ENCODE data around the gene ZNF316.
"Not testable (repeated sequence)": the region's sequence is repeated elsewhere in the genome, so short reads cannot be mapped to it uniquely, and the experiment has no call there.

The ZNF316 gene

DNA sequence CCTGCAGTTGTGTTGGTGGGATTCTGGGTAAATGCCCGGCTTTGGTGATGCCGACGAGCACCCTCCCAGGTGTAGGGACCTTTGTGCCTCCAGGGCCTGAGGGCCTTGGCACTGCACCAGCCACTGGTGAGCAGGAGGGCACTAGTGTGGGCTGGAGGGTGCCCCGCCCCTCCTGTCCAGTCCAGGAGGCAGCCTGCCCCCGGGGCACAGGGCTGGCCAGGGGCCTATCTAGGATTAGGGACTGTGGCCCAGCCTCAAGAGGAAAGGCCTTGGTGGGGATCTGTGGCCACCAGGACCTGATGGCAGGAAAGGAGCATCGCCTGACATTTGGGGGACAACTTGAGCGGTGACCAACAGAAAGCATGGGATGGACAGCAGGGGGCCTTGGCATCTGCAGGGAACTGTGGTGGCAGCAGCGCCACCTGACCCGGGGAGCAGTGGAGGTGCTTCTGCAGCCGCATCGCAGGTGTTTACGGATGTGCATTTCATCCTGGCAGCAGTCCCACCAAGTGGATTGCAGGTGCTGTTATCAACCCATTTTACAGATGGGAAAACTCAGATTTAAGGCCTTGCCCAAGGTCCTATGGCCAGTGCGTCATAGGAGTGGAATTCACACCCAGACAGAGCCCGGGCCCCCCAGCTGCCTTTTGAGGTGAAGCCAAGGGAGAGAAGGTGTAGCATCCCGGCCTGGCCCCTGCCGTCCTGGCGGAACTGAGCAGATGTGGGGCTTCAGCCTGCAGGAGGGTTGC is 11.1 kb downstream of the ZNF316 start:
- no peak for DNase-seq

- no peak for DNase-seq
These were observed 11.6 kb downstream of the ZNF316 start for GRCh38 chr7:6648815-6649104.

DNA sequence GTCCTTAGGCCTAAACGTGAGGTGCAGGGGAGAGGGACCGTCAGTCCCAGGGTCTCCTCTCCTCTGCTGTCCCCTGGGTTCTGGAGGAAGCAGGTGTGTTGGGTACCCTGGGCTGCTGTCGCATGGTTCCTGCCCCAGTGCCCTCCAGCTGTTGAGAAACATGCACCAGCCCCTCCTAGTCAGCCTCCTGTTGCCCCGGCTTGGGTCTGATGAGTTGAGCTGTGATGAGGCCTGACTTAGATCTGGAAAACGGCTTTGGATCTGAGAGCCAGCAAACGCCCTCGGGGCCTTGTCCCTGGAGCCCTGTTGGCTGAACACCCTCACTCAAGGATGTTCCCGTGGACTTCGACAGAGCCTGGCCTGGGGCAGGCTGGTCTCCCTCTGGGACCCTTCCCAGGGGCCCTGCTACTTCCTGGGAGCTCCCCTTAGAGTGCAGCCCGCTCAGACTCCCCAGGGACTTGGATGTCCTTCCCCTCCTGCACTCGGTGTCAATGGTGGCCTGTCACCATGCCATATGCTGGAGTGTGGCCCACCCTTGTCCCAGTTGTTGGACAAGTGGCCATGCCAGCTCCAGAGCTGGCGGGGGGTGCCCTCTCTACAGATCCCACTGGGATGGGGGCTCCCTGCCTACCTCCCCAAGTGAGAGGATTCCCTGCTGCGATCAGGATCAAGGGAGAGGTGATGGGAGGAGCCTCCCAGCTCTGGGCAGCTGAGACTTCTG is 12.3 kb downstream of the ZNF316 start:
- DNase-seq, result no peak

- no peak for DNase-seq
These were observed 13.0 kb downstream of the ZNF316 start for GRCh38 chr7:6650086-6650485.

GRCh38 chr7:6650521-6651011 is 13.4 kb downstream of the ZNF316 start:
- DNase-seq, result no peak

- no peak for DNase-seq
These were observed 14.8 kb downstream of the ZNF316 start for GRCh38 chr7:6651851-6652445.

- DNase-seq, result no peak
These were observed 15.4 kb downstream of the ZNF316 start for GRCh38 chr7:6652446-6653011.

- no peak for DNase-seq
These were observed 16.2 kb downstream of the ZNF316 start for GRCh38 chr7:6653071-6654003.

- DNase-seq, result no peak
These were observed 17.2 kb downstream of the ZNF316 start for GRCh38 chr7:6654113-6654841.

GRCh38 chr7:6654842-6655610 is 17.9 kb downstream of the ZNF316 start:
- no peak for DNase-seq

DNA sequence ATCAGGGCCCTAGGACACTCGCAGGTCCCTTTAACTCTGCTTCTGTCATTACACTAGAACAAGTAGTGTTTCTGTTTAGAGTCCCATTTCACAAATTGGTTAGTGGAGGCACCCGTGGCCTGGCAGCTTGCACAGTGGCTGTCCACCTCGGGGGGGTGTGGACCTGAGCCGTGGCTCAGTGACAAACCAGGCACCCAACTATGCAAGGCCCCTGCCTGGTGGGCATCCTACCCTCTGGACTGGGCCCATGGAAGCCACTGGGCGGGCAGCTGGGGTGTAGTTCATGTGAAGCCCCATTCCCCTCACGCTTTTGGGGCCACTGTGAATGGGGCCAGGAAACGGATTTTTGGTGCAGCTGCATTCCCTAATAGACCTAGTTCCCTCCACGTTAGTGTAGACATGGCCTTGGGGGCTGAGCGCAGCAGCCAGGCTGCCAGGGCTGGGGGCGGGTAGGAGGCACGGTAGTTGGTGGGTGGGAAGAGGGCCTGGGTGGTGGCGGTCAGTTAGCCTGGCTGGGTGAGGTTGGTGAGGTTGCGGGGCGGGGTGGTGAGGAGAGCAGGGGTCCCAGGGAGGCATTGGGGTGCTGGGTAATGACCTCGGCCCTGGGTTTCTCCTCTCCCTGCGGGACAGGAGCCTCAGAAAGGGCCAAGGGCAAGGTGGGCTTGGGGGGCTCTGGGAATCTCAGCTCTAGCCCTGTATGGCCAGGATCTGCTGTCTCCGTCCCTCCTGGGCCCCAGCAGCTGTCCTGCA is 18.7 kb downstream of the ZNF316 start:
- DNase-seq, result no peak

- DNase-seq, result no peak
These were observed 19.3 kb downstream of the ZNF316 start for GRCh38 chr7:6656413-6656812.

DNA sequence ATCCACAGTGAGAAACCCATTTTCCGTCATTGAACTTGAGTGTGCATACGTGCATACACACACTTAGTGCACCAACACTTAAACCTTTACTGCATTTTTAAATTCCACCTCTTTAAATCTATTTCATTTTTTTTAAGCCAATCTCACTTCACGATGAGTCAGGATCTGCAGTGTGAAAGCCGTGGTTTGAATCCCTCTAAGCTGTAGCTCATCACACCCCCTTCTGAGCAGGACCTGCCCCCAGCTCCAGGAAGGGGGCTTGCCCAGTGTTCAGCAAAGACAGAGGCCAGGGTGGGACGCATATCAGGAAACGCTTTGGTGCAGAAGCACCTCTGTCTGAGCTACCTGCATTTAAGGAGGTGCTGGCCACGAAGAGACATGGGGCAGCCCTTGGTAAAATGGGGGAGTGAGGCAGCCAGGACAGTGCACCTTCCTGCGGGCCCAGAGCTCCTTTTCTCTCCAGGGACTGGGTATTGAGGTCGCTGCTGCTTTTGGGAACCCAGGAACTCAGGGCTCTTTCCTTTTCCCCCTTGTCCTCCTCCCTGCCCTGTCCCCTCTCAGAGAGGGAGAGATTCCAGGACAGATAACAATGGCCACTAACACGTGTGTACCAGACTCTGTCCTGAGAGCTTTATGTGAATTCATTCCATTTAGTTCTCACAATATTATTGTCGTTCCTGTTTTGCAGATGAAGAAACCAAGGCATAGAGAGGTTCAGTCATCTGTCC is 21.7 kb downstream of the ZNF316 start:
- DNase-seq, result peak; percentile 31

GRCh38 chr7:6670851-6671250 is 33.7 kb downstream of the ZNF316 start:
- not testable (repeated sequence) for DNase-seq

DNA sequence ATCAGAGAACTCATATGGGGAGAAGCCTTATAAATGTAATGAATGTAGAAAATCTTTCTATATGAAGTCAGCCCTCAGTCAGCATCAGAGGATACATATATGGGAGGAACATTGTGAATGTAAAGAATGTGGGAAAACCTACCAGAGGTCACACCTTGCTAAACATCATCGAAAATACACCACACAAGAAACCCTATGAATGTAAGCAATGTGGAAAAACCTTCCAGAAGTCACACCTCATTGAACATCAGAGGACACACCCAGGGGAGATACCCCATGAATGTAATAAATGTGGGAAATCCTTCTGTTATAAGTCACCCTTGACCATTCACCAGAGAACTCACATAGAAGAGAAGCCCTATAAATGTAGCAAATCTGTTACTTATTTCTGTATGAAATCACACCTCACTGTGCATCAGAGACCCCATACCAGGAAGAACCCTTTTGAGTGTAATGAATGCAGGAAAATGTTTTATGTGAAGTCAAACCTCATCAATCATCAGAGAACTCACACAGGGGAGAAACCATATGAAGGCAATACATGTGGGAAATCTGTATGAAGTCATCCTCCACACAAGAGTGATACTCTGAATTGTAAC is 38.8 kb downstream of the ZNF316 start:
- DNase-seq, result peak; percentile 37

GRCh38 chr7:6680146-6680545 is 43.0 kb downstream of the ZNF316 start:
- no peak for DNase-seq

GRCh38 chr7:6691103-6691502 is 54.0 kb downstream of the ZNF316 start:
- peak; percentile 42 for DNase-seq

GRCh38 chr7:6691609-6692106 is 54.5 kb downstream of the ZNF316 start:
- DNase-seq, result peak; percentile 73

- DNase-seq, result no peak
These were observed 63.7 kb downstream of the ZNF316 start for GRCh38 chr7:6700793-6701192.

Data from DMS53 (cell line).